ENCODE measurements around the gene RUBCN.
A peak's percentile ranks its signal among the peaks of the same experiment; 100 is the strongest.
"Not testable (repeated sequence)": the region's sequence is repeated elsewhere in the genome, so short reads cannot be mapped to it uniquely, and the experiment has no call there.

RUBCN gene

DNA sequence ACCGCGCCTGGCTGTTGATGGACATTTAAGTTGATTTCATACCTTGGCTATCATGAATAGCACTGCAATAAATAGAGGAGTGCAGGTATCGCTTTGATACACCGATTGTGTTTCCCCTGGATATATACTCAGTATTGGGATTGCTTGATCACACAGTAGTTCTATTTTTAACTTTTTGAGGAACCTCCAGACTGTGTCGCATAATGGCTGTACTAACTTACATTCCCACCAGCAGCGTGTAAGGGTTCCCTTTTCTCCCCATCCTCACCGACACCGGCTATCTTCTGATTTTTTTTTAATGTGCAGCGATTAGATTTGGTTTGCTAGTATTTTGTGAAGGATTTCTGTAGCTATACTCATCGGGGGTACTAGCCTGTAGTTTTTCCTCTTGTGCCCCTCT is 16.0 kb downstream of the RUBCN start:
- Histone ChIP-seq H3K9me3 (ENCODE audit: control insufficient read depth, insufficient read depth, low read length) (0 out of 2 replicates have a peak, but pooled peaks cover 3% of the 10 kb centered on the region), H3K9ac (ENCODE audit: low read depth, low read length) (no peak overlapping the region), H3K36me3 (ENCODE audit: insufficient read depth, low read length) (no peaks in the 10 kb centered on the region; the same call in 1 of the 2 replicates), H3K4me1 (ENCODE audit: insufficient read depth, low read length) (no peaks in the 10 kb centered on the region)

DNA sequence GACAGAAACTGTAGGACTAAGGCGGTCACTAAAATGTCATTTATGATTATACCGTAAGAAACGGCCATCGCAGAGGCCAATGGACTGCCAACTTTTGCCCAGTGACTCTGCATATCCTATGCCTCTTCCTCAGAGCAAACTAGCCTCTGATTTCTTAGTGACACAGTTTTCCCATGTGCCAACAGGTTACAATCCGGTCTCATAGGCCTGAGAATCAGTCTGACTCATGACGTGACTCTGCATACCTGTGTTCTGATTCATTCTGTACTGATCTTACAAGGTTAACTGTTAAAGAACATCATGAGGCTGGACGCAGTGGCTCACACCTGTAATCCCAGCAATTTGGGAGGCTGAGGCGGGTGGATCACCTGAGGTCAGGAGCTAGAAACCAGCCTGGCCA is 17.8 kb downstream of the RUBCN start:
- H3K9me3 ChIP-seq (ENCODE audit: control insufficient read depth, insufficient read depth, low read length) = 0 out of 2 replicates have a peak, but pooled peaks cover 3% of the 10 kb centered on the region
- H3K9ac ChIP-seq (ENCODE audit: low read depth, low read length) = no peak overlapping the region
- H3K4me1 ChIP-seq (ENCODE audit: insufficient read depth, low read length) = no peaks in the 10 kb centered on the region
- no peaks in the 10 kb centered on the region; the same call in 1 of the 2 replicates for H3K36me3 ChIP-seq (ENCODE audit: insufficient read depth, low read length)

DNA sequence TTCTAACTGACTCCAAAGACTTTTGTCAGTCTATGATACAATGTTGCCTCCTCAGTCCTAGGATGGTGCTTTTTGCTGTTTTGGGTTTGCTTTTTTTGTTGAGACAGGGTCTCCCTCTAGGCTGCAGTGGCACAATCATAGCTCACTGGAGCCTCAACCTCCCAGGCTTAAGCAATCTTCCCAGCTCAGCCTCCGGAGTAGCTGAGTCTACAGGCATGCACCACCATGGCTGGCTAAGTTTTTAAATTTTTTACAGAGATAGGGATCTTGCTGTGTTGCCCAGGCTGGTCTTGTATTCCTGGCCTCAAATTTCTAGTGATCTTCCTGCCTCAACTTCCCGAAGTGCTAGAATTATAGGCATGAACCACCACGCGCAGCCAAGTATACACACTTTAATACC is 22.5 kb downstream of the RUBCN start:
- no peak overlapping the region for H3K9ac ChIP-seq (ENCODE audit: low read depth, low read length)
- no peaks in the 10 kb centered on the region; the same call in 1 of the 2 replicates for H3K36me3 ChIP-seq (ENCODE audit: insufficient read depth, low read length)
- H3K4me1 ChIP-seq (ENCODE audit: insufficient read depth, low read length) = peaks cover 10% of the 10 kb centered on the region; the same call in 1 of the 2 replicates
- no peaks in the 10 kb centered on the region for H3K9me3 ChIP-seq (ENCODE audit: control insufficient read depth, insufficient read depth, low read length)

DNA sequence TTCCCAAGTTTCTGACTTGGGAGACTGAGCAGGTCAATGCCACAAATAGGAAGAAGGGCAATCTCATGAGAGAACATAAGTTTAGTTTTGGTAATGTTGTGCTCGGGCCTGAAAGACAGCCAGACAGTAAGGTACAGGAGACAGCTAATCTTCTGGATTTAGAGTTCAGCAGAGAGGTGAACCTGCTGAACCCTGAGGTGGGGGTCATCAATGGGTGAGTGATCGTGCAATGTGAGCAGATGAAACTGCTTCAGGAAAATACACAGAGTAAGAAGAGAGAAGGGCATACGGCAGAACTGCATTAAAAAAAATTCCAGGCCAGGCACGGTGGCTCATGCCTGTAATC is 23.3 kb downstream of the RUBCN start:
- Histone ChIP-seq H3K9ac (ENCODE audit: low read depth, low read length) (no peak overlapping the region), H3K4me1 (ENCODE audit: insufficient read depth, low read length) (peaks cover 10% of the 10 kb centered on the region; the same call in 1 of the 2 replicates), H3K36me3 (ENCODE audit: insufficient read depth, low read length) (no peaks in the 10 kb centered on the region; the same call in 1 of the 2 replicates), H3K9me3 (ENCODE audit: control insufficient read depth, insufficient read depth, low read length) (no peaks in the 10 kb centered on the region)

DNA sequence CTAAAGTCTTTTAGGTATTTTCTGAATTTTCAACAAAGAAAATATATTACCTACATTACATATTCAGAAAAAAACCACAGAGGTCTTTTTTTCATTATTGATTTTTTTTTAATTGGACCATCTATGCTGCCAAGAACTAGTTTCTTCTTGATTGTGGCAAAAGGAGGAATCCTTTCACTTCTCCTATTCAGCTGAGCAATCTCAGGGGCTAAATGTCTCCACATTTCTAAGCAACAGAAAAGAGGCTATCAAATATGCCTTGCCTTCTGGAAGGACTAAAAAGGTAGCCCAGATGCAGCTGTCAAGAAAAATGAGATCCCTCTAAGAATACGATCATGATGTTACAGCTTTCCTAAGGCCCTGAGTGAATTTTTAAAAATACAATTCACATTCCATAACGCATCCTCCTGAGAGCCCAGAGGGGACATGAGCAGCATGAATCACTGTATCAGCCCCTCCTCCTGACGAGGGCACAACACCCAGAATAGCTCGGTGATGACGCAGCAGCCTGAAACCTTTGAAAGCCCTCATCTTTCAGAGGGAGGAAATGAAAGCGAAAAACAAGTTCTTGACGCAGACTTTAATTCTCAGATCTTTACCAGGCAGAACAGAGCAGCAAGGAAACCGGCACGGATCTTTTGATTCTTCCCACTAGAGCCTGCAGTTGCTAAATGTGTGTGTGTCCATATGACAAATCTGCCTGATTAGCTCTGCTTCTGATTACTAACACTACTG is 24.6 kb downstream of the RUBCN start:
- Histone ChIP-seq H3K9ac (ENCODE audit: low read depth, low read length) (peak overlapping the region; percentile 44), H3K9me3 (ENCODE audit: control insufficient read depth, insufficient read depth, low read length) (no peaks in the 10 kb centered on the region), H3K4me1 (ENCODE audit: insufficient read depth, low read length) (peaks cover 10% of the 10 kb centered on the region; the same call in 1 of the 2 replicates), H3K36me3 (ENCODE audit: insufficient read depth, low read length) (no peaks in the 10 kb centered on the region; the same call in 1 of the 2 replicates)

DNA sequence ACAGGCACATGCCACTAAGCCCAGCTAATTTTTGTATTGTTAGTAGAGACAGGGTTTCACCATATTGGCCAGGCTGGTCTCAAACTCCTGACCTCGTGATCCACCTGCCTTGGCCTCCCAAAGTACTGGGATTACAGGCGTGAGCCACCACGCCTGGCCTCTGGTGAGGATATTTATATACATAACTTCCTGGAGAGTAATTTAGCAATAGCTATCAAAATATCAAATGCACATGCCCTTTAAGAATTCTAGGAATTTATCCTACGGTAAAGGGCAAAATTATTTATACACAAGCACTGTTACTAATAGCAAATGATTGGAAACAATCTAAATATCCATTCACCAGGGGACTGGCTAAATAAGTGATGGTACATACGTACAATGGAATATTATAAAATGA is 25.7 kb downstream of the RUBCN start:
- H3K36me3 ChIP-seq (ENCODE audit: insufficient read depth, low read length); H3K4me1 ChIP-seq (ENCODE audit: insufficient read depth, low read length); H3K9me3 ChIP-seq (ENCODE audit: control insufficient read depth, insufficient read depth, low read length); H3K9ac ChIP-seq (ENCODE audit: low read depth, low read length): not testable (repeated sequence)

DNA sequence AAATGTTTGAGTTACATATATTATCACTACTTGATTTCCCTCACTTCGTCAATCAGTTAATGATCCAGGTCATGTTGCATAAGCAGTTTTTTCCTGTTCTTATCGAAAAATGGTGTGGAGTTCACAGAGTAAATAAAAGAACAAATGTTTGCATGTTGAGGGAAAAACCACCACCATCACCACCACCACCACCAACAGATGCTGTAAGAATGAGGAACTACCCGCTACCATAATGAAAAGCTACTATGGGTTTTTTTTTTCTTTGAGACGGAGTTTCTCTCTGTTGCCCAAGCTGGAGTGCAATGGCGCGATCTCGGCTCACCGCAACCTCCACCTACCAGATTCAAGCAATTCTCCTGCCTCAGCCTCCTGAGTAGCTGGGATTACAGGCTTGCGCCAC is 27.6 kb downstream of the RUBCN start:
- H3K9me3 ChIP-seq (ENCODE audit: control insufficient read depth, insufficient read depth, low read length) = no peaks in the 10 kb centered on the region
- no peaks in the 10 kb centered on the region for H3K36me3 ChIP-seq (ENCODE audit: insufficient read depth, low read length)
- no peak overlapping the region for H3K9ac ChIP-seq (ENCODE audit: low read depth, low read length)
- peaks cover 10% of the 10 kb centered on the region; the same call in 1 of the 2 replicates for H3K4me1 ChIP-seq (ENCODE audit: insufficient read depth, low read length)

DNA sequence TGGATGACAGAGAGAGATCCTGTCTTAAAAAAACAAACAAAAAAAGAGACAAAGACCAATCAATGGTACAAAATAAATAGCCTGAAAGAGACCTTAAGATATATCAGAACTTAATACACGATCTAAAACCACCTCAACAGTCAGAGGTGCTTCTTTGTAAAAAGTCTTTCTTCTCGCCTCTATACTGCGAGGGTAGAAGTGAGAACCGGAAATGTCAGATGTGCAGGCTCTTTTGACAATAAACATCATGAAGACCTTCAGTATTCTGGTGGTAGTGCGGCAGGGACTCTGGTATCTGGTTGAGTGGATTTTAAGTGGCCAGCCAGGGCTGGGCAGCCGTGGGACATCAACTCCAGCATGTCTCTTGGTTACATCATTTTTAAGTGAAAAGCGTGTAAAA is 30.0 kb downstream of the RUBCN start:
- 0 out of 2 replicates have a peak, but pooled peaks cover under 1% of the 10 kb centered on the region for H3K4me1 ChIP-seq (ENCODE audit: insufficient read depth, low read length)
- H3K36me3 ChIP-seq (ENCODE audit: insufficient read depth, low read length) = peaks cover 4% of the 10 kb centered on the region
- H3K9me3 ChIP-seq (ENCODE audit: control insufficient read depth, insufficient read depth, low read length) = no peaks in the 10 kb centered on the region
- H3K9ac ChIP-seq (ENCODE audit: low read depth, low read length) = no peak overlapping the region

DNA sequence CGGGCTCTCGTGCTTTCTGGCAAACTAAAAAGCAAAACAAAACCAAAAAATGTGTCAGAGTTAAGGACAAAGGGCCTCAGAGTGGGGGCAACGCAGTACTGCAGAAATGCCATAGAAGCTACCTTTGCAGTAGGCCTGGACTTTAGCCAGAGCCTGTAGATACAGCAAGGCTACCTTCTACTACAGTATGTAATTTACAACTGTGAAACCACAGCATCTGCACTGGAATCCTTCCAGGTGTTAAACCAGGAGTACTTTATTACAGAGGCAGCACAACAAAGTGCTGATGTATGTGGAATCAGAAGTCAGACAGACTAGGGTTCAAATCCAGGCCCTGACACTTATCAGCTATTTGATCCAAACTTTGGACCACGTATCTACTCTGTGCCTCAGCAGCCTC is 34.9 kb downstream of the RUBCN start:
- peaks cover 8% of the 10 kb centered on the region for H3K36me3 ChIP-seq (ENCODE audit: insufficient read depth, low read length)

DNA sequence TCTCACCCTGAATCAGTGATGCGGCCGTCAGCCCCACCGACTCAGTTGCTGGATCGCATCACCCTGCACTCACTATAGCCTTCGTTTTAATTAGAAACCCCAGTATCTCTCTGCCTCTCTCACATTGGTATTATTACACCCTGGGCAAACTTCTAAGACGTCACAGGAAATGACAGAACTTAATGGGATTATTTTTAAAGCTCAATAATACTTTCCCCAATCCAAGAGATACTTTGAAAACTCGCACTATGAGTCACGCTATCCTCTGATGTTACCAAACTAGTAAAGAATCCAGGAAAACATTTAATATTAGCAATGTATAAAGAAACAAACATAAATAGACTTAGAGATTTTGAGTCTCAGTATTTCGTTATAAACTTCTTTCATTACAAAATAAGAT is 36.6 kb downstream of the RUBCN start:
- no peaks in the 10 kb centered on the region for H3K4me1 ChIP-seq (ENCODE audit: insufficient read depth, low read length)
- H3K36me3 ChIP-seq (ENCODE audit: insufficient read depth, low read length) = peaks cover 12% of the 10 kb centered on the region
- H3K9ac ChIP-seq (ENCODE audit: low read depth, low read length) = no peak overlapping the region
- H3K9me3 ChIP-seq (ENCODE audit: control insufficient read depth, insufficient read depth, low read length) = no peaks in the 10 kb centered on the region; the same call in 1 of the 2 replicates

More for the DNA sequence above, 34.9 kb downstream of the RUBCN start:
- Histone ChIP-seq H3K9me3 (ENCODE audit: control insufficient read depth, insufficient read depth, low read length) (no peaks in the 10 kb centered on the region; the same call in 1 of the 2 replicates), H3K4me1 (ENCODE audit: insufficient read depth, low read length) (no peaks in the 10 kb centered on the region), H3K9ac (ENCODE audit: low read depth, low read length) (no peak overlapping the region)

DNA sequence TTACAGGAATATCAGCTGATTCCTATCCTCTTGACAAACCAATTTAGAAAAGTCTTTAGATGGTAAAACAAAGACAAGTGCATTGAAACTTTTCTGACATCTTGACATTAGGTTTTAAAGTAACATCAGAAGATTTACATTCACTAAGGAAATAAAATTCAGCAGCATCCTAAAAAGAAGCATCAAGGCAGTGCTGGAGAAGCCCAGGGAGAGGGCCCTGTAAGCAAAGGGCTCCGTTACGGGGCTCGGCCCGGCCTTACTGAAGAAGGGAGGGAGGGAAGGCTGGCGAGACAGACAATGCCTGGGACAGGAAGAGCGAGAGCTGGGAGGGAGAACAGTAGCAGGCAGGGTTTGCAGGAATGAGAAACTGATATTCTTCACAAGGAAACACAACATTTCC is 39.3 kb downstream of the RUBCN start:
- Histone ChIP-seq H3K9me3 (ENCODE audit: control insufficient read depth, insufficient read depth, low read length) (no peaks in the 10 kb centered on the region; the same call in 1 of the 2 replicates), H3K36me3 (ENCODE audit: insufficient read depth, low read length) (peaks cover 12% of the 10 kb centered on the region), H3K9ac (ENCODE audit: low read depth, low read length) (no peak overlapping the region), H3K4me1 (ENCODE audit: insufficient read depth, low read length) (0 out of 2 replicates have a peak, but pooled peaks cover 7% of the 10 kb centered on the region)

DNA sequence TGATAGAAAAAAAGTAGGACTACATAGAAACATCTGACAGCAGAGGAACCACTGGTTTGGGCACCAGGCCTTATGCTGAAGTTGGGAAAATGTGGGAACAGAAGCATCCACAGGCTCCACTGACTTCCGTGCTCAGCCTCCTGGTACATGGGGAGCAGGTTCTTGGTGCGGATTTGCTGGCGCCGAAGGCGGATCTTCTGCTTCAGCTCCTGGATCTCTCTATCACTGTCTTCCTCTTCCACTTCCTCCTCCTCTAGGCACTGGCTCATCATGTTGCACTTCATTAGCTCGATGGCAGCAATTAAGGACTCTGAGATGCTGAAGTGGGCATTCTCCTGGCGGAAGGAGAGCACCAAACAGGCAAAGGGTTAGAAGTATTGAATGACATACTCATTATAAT is 42.5 kb downstream of the RUBCN start:
- Histone ChIP-seq H3K4me1 (ENCODE audit: insufficient read depth, low read length) (0 out of 2 replicates have a peak, but pooled peaks cover 14% of the 10 kb centered on the region), H3K9ac (ENCODE audit: low read depth, low read length) (no peak overlapping the region), H3K9me3 (ENCODE audit: control insufficient read depth, insufficient read depth, low read length) (no peaks in the 10 kb centered on the region; the same call in 1 of the 2 replicates), H3K36me3 (ENCODE audit: insufficient read depth, low read length) (peaks cover 4% of the 10 kb centered on the region; the same call in 1 of the 2 replicates)

DNA sequence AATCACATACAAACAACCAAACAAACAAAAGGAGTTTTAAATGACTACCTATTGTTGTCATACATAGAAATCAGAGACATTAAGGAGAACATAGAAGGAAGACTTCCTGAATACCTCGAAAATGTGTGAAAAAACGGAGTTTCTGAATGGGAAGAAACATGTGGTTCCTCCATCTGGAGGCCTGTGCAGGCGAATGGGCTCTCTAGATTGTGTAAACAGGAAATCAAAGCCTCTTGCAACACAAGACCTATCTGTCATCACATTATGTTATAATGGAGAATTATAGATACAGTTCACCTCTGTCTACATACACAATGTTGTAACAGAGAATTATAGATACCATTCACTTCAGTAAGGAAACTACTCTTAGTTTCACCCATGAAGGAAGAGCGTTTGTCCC is 44.1 kb downstream of the RUBCN start:
- Histone ChIP-seq H3K4me1 (ENCODE audit: insufficient read depth, low read length) (0 out of 2 replicates have a peak, but pooled peaks cover 14% of the 10 kb centered on the region), H3K36me3 (ENCODE audit: insufficient read depth, low read length) (peaks cover 4% of the 10 kb centered on the region; the same call in 1 of the 2 replicates), H3K9me3 (ENCODE audit: control insufficient read depth, insufficient read depth, low read length) (no peaks in the 10 kb centered on the region; the same call in 1 of the 2 replicates), H3K9ac (ENCODE audit: low read depth, low read length) (no peak overlapping the region)

DNA sequence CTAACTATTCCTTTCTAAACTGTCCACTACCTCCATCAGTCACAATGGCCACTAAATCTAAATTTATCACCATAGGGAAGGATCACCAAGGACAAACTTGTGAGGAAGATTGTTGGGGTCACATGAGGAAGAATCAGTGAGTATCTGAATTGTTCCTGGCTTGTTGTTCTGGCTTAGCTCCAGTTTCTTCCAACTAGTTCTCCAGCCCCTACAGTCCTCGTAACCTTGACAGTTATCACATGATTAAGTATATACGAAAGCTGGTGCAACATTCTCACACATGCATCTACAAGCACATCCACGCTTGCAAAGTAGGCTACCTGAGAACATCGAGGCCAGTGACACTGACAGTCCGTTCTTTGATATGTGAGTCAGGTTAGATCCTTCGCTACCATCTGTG is 46.0 kb downstream of the RUBCN start:
- 0 out of 2 replicates have a peak, but pooled peaks cover 14% of the 10 kb centered on the region for H3K4me1 ChIP-seq (ENCODE audit: insufficient read depth, low read length)
- no peaks in the 10 kb centered on the region for H3K9me3 ChIP-seq (ENCODE audit: control insufficient read depth, insufficient read depth, low read length)
- H3K9ac ChIP-seq (ENCODE audit: low read depth, low read length) = no peak overlapping the region
- H3K36me3 ChIP-seq (ENCODE audit: insufficient read depth, low read length) = peaks cover 3% of the 10 kb centered on the region; the same call in 1 of the 2 replicates

DNA sequence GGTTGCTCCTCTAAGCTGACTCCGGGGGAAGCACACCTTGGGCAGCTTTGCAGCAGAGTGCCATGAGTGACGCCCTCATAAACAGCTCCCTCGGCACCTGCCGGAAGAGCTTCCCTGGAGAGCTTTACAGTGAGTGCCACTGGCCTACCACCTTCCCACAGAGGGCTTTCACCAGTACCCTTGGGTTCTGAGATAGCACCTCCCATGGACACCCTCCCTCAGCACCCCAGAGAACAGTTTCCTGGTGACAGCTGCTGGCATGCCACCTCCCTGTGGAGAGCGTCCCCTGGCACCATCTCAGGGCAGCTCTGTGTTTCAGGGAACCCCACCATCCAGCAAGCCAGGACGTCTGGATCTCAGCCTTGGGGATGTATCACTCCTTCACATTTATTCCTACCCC is 49.1 kb downstream of the RUBCN start:
- Histone ChIP-seq H3K36me3 (ENCODE audit: insufficient read depth, low read length) (no peaks in the 10 kb centered on the region; the same call in 1 of the 2 replicates), H3K9me3 (ENCODE audit: control insufficient read depth, insufficient read depth, low read length) (no peaks in the 10 kb centered on the region), H3K4me1 (ENCODE audit: insufficient read depth, low read length) (0 out of 2 replicates have a peak, but pooled peaks cover 8% of the 10 kb centered on the region), H3K9ac (ENCODE audit: low read depth, low read length) (no peak overlapping the region)

Data from ES-I3 (cell line).